K562 (cell line): ENCODE measurements around the gene DIMT1. TPM values are rescaled to one million over a fixed set of nuclear protein-coding genes. Genes with fewer than 3 reads are reported as not detected.

ENCODE experiments used
- AFF4 ChIP-seq: sonication (generic); formaldehyde crosslinking; IDR thresholded peaks from 2 replicates; pipeline ENCODE4 v1.8.0; 2023; ENCODE audit warnings: mild to moderate bottlenecking, missing genetic modification reagents
- CC2D1A ChIP-seq: fragments of 450-650 bp; IDR thresholded peaks from 2 replicates; pipeline ENCODE4 v1.6.1; 2017; ENCODE audit warnings: mild to moderate bottlenecking
- ETS2 ChIP-seq: IDR thresholded peaks from 2 replicates; pipeline ENCODE4 v1.6.1; 2016; ENCODE audit warnings: borderline replicate concordance, missing genetic modification characterization, mild to moderate bottlenecking, moderate library complexity, missing compliant biosample characterization; ENCODE audit not compliant: poor library complexity, severe bottlenecking
- FOSL1 ChIP-seq: fragments of 200-800 bp; sonication (Bioruptor generic); conservative IDR thresholded peaks from 2 replicates; pipeline ENCODE4 v1.6.1; 2016; ENCODE audit warnings: missing genetic modification characterization, missing compliant biosample characterization
- FOXK1 ChIP-seq: sonication (generic); formaldehyde crosslinking; IDR thresholded peaks from 2 replicates; pipeline ENCODE4 v1.8.0; 2022; ENCODE audit warnings: missing genetic modification reagents, mild to moderate bottlenecking, borderline replicate concordance
- GMEB1 ChIP-seq: fragments of 250-450 bp; sonication (Bioruptor Pico); IDR thresholded peaks from 2 replicates; pipeline ENCODE4 v1.4.0; 2020; ENCODE audit warnings: mild to moderate bottlenecking
- HNRNPLL ChIP-seq: fragments of 200-400 bp; formaldehyde crosslinking; IDR thresholded peaks from 2 replicates; pipeline ENCODE4 v1.6.1; 2017; ENCODE audit warnings: low read length, low read depth, mild to moderate bottlenecking; ENCODE audit not compliant: poor library complexity, severe bottlenecking
- LCOR ChIP-seq: sonication (generic); formaldehyde crosslinking; IDR thresholded peaks from 2 replicates; pipeline ENCODE4 v1.8.0; 2022; ENCODE audit warnings: mild to moderate bottlenecking, missing genetic modification reagents
- MAZ ChIP-seq, 2 experiments: fragments of 450-650 bp in 1 of 2; sonication (generic) in 1 of 2; formaldehyde crosslinking; IDR thresholded peaks in 1 of 2; conservative IDR thresholded peaks in 1 of 2; 2 replicates each; pipeline versions ENCODE4 v1.4.0 to v1.5.0; 2020; ENCODE audit warnings: mild to moderate bottlenecking in 1 of 2, missing genetic modification reagents in 1 of 2
- MTA3 ChIP-seq: fragments of 450-650 bp; formaldehyde crosslinking; IDR thresholded peaks from 2 replicates; pipeline ENCODE4 v1.6.1; 2017; ENCODE audit warnings: mild to moderate bottlenecking, borderline replicate concordance
- NR2C1 ChIP-seq, 2 experiments: fragments of 450-650 bp; IDR thresholded peaks; 2 replicates each; pipeline ENCODE4 v1.6.1; 2017; ENCODE audit warnings: mild to moderate bottlenecking in 2 of 2, antibody characterized with exemption in 1 of 2, inconsistent platforms in 1 of 2, missing compliant biosample characterization in 1 of 2, missing genetic modification characterization in 1 of 2
- NR2C2 ChIP-seq, 2 experiments: fragments of 200-800 bp in 1 of 2; sonication (Bioruptor generic) in 1 of 2; sonication (generic) in 1 of 2; formaldehyde crosslinking in 1 of 2; IDR thresholded peaks; 2 replicates each; pipeline versions ENCODE4 v1.6.1 to v1.8.0; 2016 to 2022; ENCODE audit warnings: mild to moderate bottlenecking in 1 of 2, missing compliant biosample characterization in 1 of 2, missing genetic modification characterization in 1 of 2, missing genetic modification reagents in 1 of 2
- PTRF ChIP-seq: fragments of 450-650 bp; IDR thresholded peaks from 2 replicates; pipeline ENCODE4 v1.6.1; 2016; ENCODE audit warnings: mild to moderate bottlenecking, missing genetic modification characterization, missing compliant biosample characterization
- ZBTB7A ChIP-seq: IDR thresholded peaks from 2 replicates; pipeline ENCODE4 v1.6.1; 2011; ENCODE audit warnings: low read depth, mild to moderate bottlenecking, low read length, moderate library complexity, borderline replicate concordance; ENCODE audit not compliant: control insufficient read depth
- ZNF12 ChIP-seq: sonication (generic); formaldehyde crosslinking; IDR thresholded peaks from 2 replicates; pipeline ENCODE4 v1.4.0; 2020; ENCODE audit warnings: mild to moderate bottlenecking, missing genetic modification reagents
- ZNF23 ChIP-seq: fragments of 250-450 bp; sonication (Bioruptor Pico); IDR thresholded peaks from 2 replicates; pipeline ENCODE4 v1.4.0; 2020; ENCODE audit warnings: mild to moderate bottlenecking
- ZNF239 ChIP-seq: fragments of 250-450 bp; sonication (Bioruptor Pico); IDR thresholded peaks from 2 replicates; pipeline ENCODE4 v1.4.0; 2020; ENCODE audit warnings: mild to moderate bottlenecking
- ZNF324 ChIP-seq: fragments of 250-450 bp; sonication (Bioruptor Pico); IDR thresholded peaks from 2 replicates; pipeline ENCODE4 v1.4.0; 2020; ENCODE audit warnings: mild to moderate bottlenecking
- ZNF707 ChIP-seq: fragments of 250-450 bp; sonication (Bioruptor Pico); conservative IDR thresholded peaks from 2 replicates; pipeline ENCODE4 v1.8.0; 2022; ENCODE audit warnings: inconsistent platforms, mild to moderate bottlenecking, moderate library complexity
- polyA plus RNA-seq, 8 experiments: library from polyadenylated mRNA; depleted of rRNA in 4 of 8; stranded (reverse) in 5 of 8; unstranded in 3 of 8; fragments of >200 nt; fragmentation: Nextera tagmentation in 2 of 8; fragmentation: Illumina TruSeq in 1 of 8; extraction: Ambion mirVana in 2 of 8; extraction: Trizol in 1 of 8; gene quantifications; 2 replicates each; pipeline versions ENCODE4 v1.2.1 to v1.2.3, GENCODE V29; 2011 to 2014; ENCODE audit warnings: inconsistent platforms in 1 of 8, missing spikeins in 1 of 8
- total RNA-seq, 7 experiments: library from RNA; depleted of rRNA in 6 of 7; stranded (reverse); fragments of >200 nt in 6 of 7; fragmentation: Illumina TruSeq in 2 of 7; extraction: Trizol in 2 of 7; gene quantifications; 2 replicates each; pipeline versions ENCODE4 v1.2.1 to v1.2.3, GENCODE V29; 2011 to 2021; ENCODE audit warnings: low replicate concordance in 1 of 7

The DIMT1 gene
- total and polyA plus RNA-seq, 9 of the 15 experiments (the other 6 are each of a cell fraction or from before 2014, with no cell fraction given), result 28.9 to 85.3 (median 54.1) TPM

GRCh38 chr5:62403411-62404250 lies at the start of gene DIMT1 (continued):
- TF ChIP-seq AFF4 (CRISPR knock-in tag), result peak; percentile 64; the same call in 1 of the 2 replicates
- no peak for TF ChIP-seq ZNF23 (CRISPR knock-in tag)
- TF ChIP-seq NR2C2 (CRISPR knock-in tag; IDR thresholded peaks at IDR 0.05), result no peak
- peak; percentile 79 for TF ChIP-seq NR2C2 (tag; IDR thresholded peaks at IDR 0.05)
- TF ChIP-seq HNRNPLL, result peak; percentile 64
- TF ChIP-seq GMEB1 (CRISPR knock-in tag), result peak; percentile 80
- TF ChIP-seq FOSL1 (tag), result 0 out of 2 replicates have a peak, but pooled peaks have one; percentile 30
- no peak for TF ChIP-seq ZNF324 (CRISPR knock-in tag)
- TF ChIP-seq ZNF707 (CRISPR knock-in tag), result no peak
- TF ChIP-seq ETS2, result no peak
- no peak; the same call in 1 of the 2 replicates for TF ChIP-seq ZNF12 (CRISPR knock-in tag)
- TF ChIP-seq MTA3, result peak; percentile 88
- no peak for TF ChIP-seq FOXK1 (CRISPR knock-in tag)
- TF ChIP-seq ZNF239 (CRISPR knock-in tag), result peak; percentile 70
- TF ChIP-seq CC2D1A, result no peak
- no peak for TF ChIP-seq PTRF (tag)
- TF ChIP-seq ZBTB7A, result peak; percentile 77; the same call in 1 of the 2 replicates
- no peak for TF ChIP-seq NR2C1 (IDR thresholded peaks at IDR 0.05)
- TF ChIP-seq NR2C1 (tag; IDR thresholded peaks at IDR 0.05), result peak; percentile 49
- peak; percentile 57; the same call in 1 of the 2 replicates for TF ChIP-seq LCOR
- peak; percentile 84 to 87 for TF ChIP-seq MAZ (CRISPR knock-in tag; conservative IDR thresholded peaks at IDR 0.05 in 1 of 2, IDR thresholded peaks at IDR 0.05 in 1 of 2)
